SU-DHL-6 (cell line): ENCODE measurements around the gene SH3GL2.

Source experiments
- H2AFZ ChIP-seq: fragments of 200-600 bp; sonication (generic); 2 replicates; pipeline ENCODE4 v1.6.1; 2014; ENCODE audit warnings: low read depth, mild to moderate bottlenecking, moderate library complexity, mixed read lengths, antibody characterized with exemption, low read length; ENCODE audit not compliant: severe bottlenecking
- H3F3A ChIP-seq: fragments of 200-600 bp; shearing (Covaris generic); 2 replicates; pipeline ENCODE4 v1.6.0; 2016; ENCODE audit warnings: antibody characterized with exemption, mild to moderate bottlenecking; ENCODE audit not compliant: insufficient read depth
- H3K27ac ChIP-seq: fragments of 200-600 bp; sonication (generic); 2 replicates; pipeline ENCODE4 v1.5.1; 2016; ENCODE audit warnings: low read depth, mild to moderate bottlenecking, low read length, moderate library complexity, mixed read lengths
- H3K27me3 ChIP-seq: fragments of 200-600 bp; sonication (generic), shearing (Covaris generic); 2 replicates; pipeline ENCODE4 v1.6.0; 2014; ENCODE audit warnings: mild to moderate bottlenecking, low read length
- H3K36me3 ChIP-seq: fragments of 200-600 bp; sonication (generic); 2 replicates; pipeline ENCODE4 v1.6.1; 2014; ENCODE audit warnings: mild to moderate bottlenecking, low read length, mixed read lengths
- H3K4me2 ChIP-seq: fragments of 300-600, 200-600 bp; shearing (Covaris generic), sonication (generic); 2 replicates; pipeline ENCODE4 v1.6.0; 2014; ENCODE audit warnings: low read length, low read depth, mild to moderate bottlenecking; ENCODE audit not compliant: poor library complexity, severe bottlenecking
- H3K4me3 ChIP-seq: fragments of 200-600 bp; sonication (generic); 2 replicates; pipeline ENCODE4 v1.5.1; 2014; ENCODE audit warnings: antibody characterized with exemption, low read length, mild to moderate bottlenecking, mixed read lengths; ENCODE audit not compliant: insufficient read depth, poor library complexity, severe bottlenecking
- H3K79me2 ChIP-seq: fragments of 200-600 bp; sonication (generic); 2 replicates; pipeline ENCODE4 v1.6.1; 2014; ENCODE audit warnings: mild to moderate bottlenecking, low read length, moderate library complexity; ENCODE audit not compliant: insufficient read depth
- H3K9ac ChIP-seq: fragments of 200-600 bp; sonication (generic); 2 replicates; pipeline ENCODE4 v1.7.0; 2014; ENCODE audit warnings: mild to moderate bottlenecking, low read length
- H3K9me2 ChIP-seq: fragments of 200-600 bp; sonication (generic); replicated peaks from 2 replicates; pipeline ENCODE4 v1.6.1; 2014; ENCODE audit warnings: low read length; ENCODE audit not compliant: insufficient read depth
- H3K9me3 ChIP-seq: fragments of 200-600 bp; sonication (generic); 2 replicates; pipeline ENCODE4 v1.6.1; 2014; ENCODE audit warnings: low read length, mixed read lengths; ENCODE audit not compliant: insufficient read depth
- H4K20me1 ChIP-seq: fragments of 200-600 bp; sonication (generic); 2 replicates; pipeline ENCODE4 v1.6.1; 2014; ENCODE audit warnings: low read depth, mild to moderate bottlenecking, antibody characterized with exemption, low read length, moderate library complexity, mixed read lengths
- EZH2phosphoT487 ChIP-seq: fragments of 200-600 bp; sonication (generic), shearing (Covaris generic); conservative IDR thresholded peaks from 2 replicates; pipeline ENCODE4 v1.6.1; 2018; ENCODE audit warnings: mild to moderate bottlenecking, antibody characterized with exemption, low read length, moderate library complexity, mixed read lengths
- TF ChIP-seq, protein P1 (sequence below): fragments of 200-600 bp; sonication (generic); IDR thresholded peaks from one replicate; pipeline ENCODE4 v1.5.1; 2017; ENCODE audit warnings: antibody characterized with exemption, mild to moderate bottlenecking, low read length, moderate library complexity; ENCODE audit not compliant: insufficient read depth, poor library complexity, severe bottlenecking

SH3GL2 gene

DNA sequence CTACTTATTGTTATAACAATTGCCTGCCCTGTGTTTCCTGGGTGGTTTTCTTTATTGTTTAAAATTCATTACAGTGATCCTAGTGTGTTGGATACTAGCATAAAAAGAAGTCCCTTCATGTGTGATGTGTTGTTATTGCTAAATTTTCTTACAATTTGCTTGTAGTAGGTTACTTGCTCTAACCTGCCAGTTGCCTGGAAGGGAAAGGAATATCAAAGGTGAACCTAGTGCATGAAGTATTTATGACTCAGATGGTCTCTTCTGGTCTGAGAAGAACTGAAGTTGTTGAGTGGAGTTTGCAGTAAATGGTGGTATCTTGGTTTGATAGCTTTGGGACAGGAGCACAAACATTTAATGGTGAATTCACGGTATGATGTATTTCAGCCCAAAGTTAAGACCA, 58.0 kb downstream of the SH3GL2 start:
- H3K9me2 ChIP-seq = no peaks in the 10 kb centered on the region

DNA sequence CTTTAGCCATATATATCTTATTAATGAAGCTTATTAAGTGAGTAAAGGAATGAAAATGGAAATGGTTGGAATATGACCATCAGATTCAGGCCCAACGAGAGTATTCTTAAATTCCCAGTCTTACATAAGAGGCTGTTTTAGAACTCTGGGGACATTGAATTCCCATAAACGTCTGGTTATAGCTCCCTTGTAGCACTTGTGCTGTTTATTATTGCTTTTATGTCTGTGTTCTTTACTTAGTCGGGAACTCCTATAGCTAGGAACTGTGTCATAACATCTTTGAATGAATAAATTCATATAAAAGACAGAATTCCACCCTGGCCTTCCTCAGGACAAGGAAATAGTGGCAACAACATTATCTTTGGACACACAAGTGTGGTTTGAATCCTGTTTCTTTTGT, 58.4 kb downstream of the SH3GL2 start:
- H3K27ac ChIP-seq = no peak overlapping the region
- no peaks in the 10 kb centered on the region for H3F3A ChIP-seq
- no peak overlapping the region for H2AFZ ChIP-seq
- no peak overlapping the region for H3K4me3 ChIP-seq
- H3K9ac ChIP-seq = no peak overlapping the region
- no peaks in the 10 kb centered on the region for H3K36me3 ChIP-seq
- no peak for TF ChIP-seq EZH2phosphoT487
- TF ChIP-seq, protein P1, sequence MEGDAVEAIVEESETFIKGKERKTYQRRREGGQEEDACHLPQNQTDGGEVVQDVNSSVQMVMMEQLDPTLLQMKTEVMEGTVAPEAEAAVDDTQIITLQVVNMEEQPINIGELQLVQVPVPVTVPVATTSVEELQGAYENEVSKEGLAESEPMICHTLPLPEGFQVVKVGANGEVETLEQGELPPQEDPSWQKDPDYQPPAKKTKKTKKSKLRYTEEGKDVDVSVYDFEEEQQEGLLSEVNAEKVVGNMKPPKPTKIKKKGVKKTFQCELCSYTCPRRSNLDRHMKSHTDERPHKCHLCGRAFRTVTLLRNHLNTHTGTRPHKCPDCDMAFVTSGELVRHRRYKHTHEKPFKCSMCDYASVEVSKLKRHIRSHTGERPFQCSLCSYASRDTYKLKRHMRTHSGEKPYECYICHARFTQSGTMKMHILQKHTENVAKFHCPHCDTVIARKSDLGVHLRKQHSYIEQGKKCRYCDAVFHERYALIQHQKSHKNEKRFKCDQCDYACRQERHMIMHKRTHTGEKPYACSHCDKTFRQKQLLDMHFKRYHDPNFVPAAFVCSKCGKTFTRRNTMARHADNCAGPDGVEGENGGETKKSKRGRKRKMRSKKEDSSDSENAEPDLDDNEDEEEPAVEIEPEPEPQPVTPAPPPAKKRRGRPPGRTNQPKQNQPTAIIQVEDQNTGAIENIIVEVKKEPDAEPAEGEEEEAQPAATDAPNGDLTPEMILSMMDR = no peak
- no peak overlapping the region for H3K4me2 ChIP-seq
- H3K27me3 ChIP-seq = no peaks in the 10 kb centered on the region
- H4K20me1 ChIP-seq = no peaks in the 10 kb centered on the region
- H3K9me3 ChIP-seq = no peaks in the 10 kb centered on the region
- no peaks in the 10 kb centered on the region for H3K79me2 ChIP-seq
- H3K9me2 ChIP-seq = no peaks in the 10 kb centered on the region

More for the DNA sequence above, 58.0 kb downstream of the SH3GL2 start:
- Histone ChIP-seq H2AFZ (no peak overlapping the region), H3K27me3 (no peaks in the 10 kb centered on the region), H3K4me3 (no peak overlapping the region), H3K4me2 (no peak overlapping the region), H3K9ac (no peak overlapping the region), H3K79me2 (no peaks in the 10 kb centered on the region), H4K20me1 (no peaks in the 10 kb centered on the region), H3K36me3 (no peaks in the 10 kb centered on the region), H3F3A (no peaks in the 10 kb centered on the region), H3K27ac (no peak overlapping the region), H3K9me3 (no peaks in the 10 kb centered on the region)
- no peak for TF ChIP-seq EZH2phosphoT487
- TF ChIP-seq, protein P1 = no peak

DNA sequence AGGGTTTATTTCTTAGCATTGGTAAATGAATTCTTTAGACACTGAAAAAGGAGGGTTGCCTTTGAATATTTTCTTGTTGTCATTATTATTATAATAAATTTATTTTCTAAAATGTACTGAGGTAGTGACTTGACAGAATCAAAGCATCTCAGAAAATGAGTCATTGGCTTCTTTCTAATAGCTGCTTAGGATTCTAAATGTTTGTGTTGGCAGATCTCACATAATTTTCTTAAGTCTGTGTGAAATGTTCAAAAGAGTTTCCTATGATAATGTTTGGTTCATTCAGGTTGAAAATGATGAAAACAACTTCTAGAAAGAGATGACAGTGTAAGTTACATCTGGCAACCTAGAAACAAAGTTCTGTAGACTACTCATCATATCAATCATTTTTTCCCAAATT, 69.7 kb downstream of the SH3GL2 start:
- H3K9ac ChIP-seq = no peak overlapping the region
- no peaks in the 10 kb centered on the region for H3K36me3 ChIP-seq

More for the DNA sequence above, 69.7 kb downstream of the SH3GL2 start:
- Histone ChIP-seq H3K79me2 (no peaks in the 10 kb centered on the region), H2AFZ (no peak overlapping the region), H4K20me1 (no peaks in the 10 kb centered on the region), H3K9me3 (no peaks in the 10 kb centered on the region), H3F3A (no peaks in the 10 kb centered on the region), H3K4me3 (no peak overlapping the region), H3K27me3 (no peaks in the 10 kb centered on the region), H3K9me2 (no peaks in the 10 kb centered on the region), H3K4me2 (no peak overlapping the region), H3K27ac (no peak overlapping the region)
- no peak for TF ChIP-seq EZH2phosphoT487
- TF ChIP-seq, protein P1 = no peak
